Vagina (tissue), 2 donors: ENCODE measurements around the gene CHRNA1. TPM values are rescaled to one million over a fixed set of nuclear protein-coding genes. Genes with fewer than 3 reads are reported as not detected.

Experiments used
- DNase-seq, 2 donors: peaks; one replicate each; pipeline ENCODE4 v3.0.0-alpha.2; 2017; ENCODE audit errors: extremely low spot score in 2 of 2
- H3K27ac ChIP-seq: fragments of 200-600 bp; sonication (generic); one replicate; pipeline ENCODE4 v1.5.1; 2019
- H3K27me3 ChIP-seq: fragments of 200-600 bp; sonication (generic); one replicate; pipeline ENCODE4 v1.5.1; 2019
- H3K36me3 ChIP-seq, 2 donors: fragments of 200-600 bp; sonication (generic); one replicate each; pipeline ENCODE4 v1.5.1; 2017 to 2019
- H3K4me1 ChIP-seq: fragments of 200-600 bp; sonication (generic); one replicate; pipeline ENCODE4 v1.5.1; 2019
- H3K4me3 ChIP-seq, 2 donors: fragments of 200-600 bp; sonication (generic); 1 replicate in 1 of 2; 2 replicates in 1 of 2; pipeline ENCODE4 v1.5.1; 2016 to 2019
- H3K9me3 ChIP-seq: fragments of 200-600 bp; sonication (generic); one replicate; pipeline ENCODE4 v1.5.1; 2019
- CTCF ChIP-seq, 3 experiments: fragments of 450-650 bp in 2 of 3; fragments of 200-600 bp in 1 of 3; sonication (generic) in 1 of 3; IDR thresholded peaks; one replicate each; pipeline ENCODE4 v1.5.1; 2017 to 2019; ENCODE audit warnings: antibody characterized with exemption in 3 of 3, mild to moderate bottlenecking in 2 of 3, moderate library complexity in 2 of 3
- POLR2A ChIP-seq, 2 donors: fragments of 450-650 bp; IDR thresholded peaks; one replicate each; pipeline ENCODE4 v1.6.1; 2017; ENCODE audit warnings: antibody characterized with exemption in 2 of 2, mild to moderate bottlenecking in 2 of 2, moderate library complexity in 2 of 2
- POLR2AphosphoS5 ChIP-seq, 2 donors: sonication (generic); formaldehyde crosslinking; IDR thresholded peaks; one replicate each; pipeline ENCODE4 v1.9.0; 2017; ENCODE audit warnings: antibody characterized with exemption in 2 of 2, mild to moderate bottlenecking in 2 of 2, low read depth in 1 of 2; ENCODE audit not compliant: insufficient read depth in 1 of 2
- intact Hi-C: fragments of 100-400 bp; cut with DNase I; formaldehyde crosslinking; loops from one replicate; pipeline ENCODE4 v1.15.1; 2023
- total RNA-seq: library from RNA; depleted of rRNA; stranded (reverse); fragments of >200 nt; gene quantifications from one replicate; pipeline ENCODE4 v1.2.3, GENCODE V29; 2016

Gene CHRNA1
- total RNA-seq, 1 donor from 2014 or later = not detected

GRCh38 chr2:174708713-174709112, 55.6 kb downstream of the CHRNA1 start:
- no peak for TF ChIP-seq POLR2AphosphoS5 (IDR thresholded peaks at IDR 0.05; ENCODE audit: insufficient read depth in 1 of 2, low read depth in 1 of 2)
- no peak for TF ChIP-seq POLR2A (IDR thresholded peaks at IDR 0.05)
- TF ChIP-seq CTCF (IDR thresholded peaks at IDR 0.05) = no peak
- Histone ChIP-seq H3K27ac (no peak overlapping the region), H3K4me3 (no peak overlapping the region), H3K27me3 (no peaks in the 10 kb centered on the region), H3K9me3 (no peaks in the 10 kb centered on the region), H3K4me1 (no peaks in the 10 kb centered on the region), H3K36me3 (no peaks in the 10 kb centered on the region)
- intact Hi-C loops = no loop called here
- DNase-seq = no peak

GRCh38 chr2:174705321-174705720, 59.0 kb downstream of the CHRNA1 start:
- intact Hi-C loops = no loop called here
- no peaks in the 10 kb centered on the region for H3K9me3 ChIP-seq
- no peaks in the 10 kb centered on the region for H3K27me3 ChIP-seq
- no peak overlapping the region for H3K27ac ChIP-seq
- H3K4me3 ChIP-seq = no peak overlapping the region
- H3K36me3 ChIP-seq = no peaks in the 10 kb centered on the region
- no peaks in the 10 kb centered on the region for H3K4me1 ChIP-seq
- DNase-seq = no peak
- TF ChIP-seq POLR2A (IDR thresholded peaks at IDR 0.05) = no peak
- TF ChIP-seq POLR2AphosphoS5 (IDR thresholded peaks at IDR 0.05; ENCODE audit: insufficient read depth in 1 of 2, low read depth in 1 of 2) = no peak
- TF ChIP-seq CTCF (IDR thresholded peaks at IDR 0.05) = no peak

DNA sequence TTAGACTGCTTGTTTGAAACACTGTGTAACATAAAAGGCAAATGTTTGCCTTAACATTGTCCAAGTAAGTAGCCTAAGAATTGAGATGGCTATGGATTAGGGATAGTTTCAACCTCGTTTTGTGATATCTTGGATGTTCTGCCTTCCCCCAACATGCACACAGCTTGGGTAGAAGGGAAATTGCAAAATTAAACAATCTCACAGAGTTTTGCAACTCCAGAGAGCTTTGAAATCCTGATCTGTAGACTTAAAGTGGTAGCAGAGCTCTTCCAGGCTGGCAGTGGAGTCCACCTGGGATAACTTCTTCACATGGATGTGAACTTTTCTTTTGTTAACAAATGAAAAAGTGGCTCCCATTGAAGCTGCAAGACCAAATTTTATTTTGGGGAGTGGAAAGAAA, 59.6 kb downstream of the CHRNA1 start:
- intact Hi-C loops = no loop called here
- Histone ChIP-seq H3K4me3 (no peak overlapping the region), H3K4me1 (no peaks in the 10 kb centered on the region)

GRCh38 chr2:174704061-174704460, 60.2 kb downstream of the CHRNA1 start:
- H3K9me3 ChIP-seq = no peaks in the 10 kb centered on the region
- intact Hi-C loops = no loop called here
- no peaks in the 10 kb centered on the region for H3K27me3 ChIP-seq
- TF ChIP-seq POLR2A (IDR thresholded peaks at IDR 0.05) = no peak
- no peak for TF ChIP-seq POLR2AphosphoS5 (IDR thresholded peaks at IDR 0.05; ENCODE audit: insufficient read depth in 1 of 2, low read depth in 1 of 2)
- no peak for TF ChIP-seq CTCF (IDR thresholded peaks at IDR 0.05)
- no peaks in the 10 kb centered on the region for H3K4me1 ChIP-seq
- H3K36me3 ChIP-seq = no peaks in the 10 kb centered on the region
- no peak overlapping the region for H3K27ac ChIP-seq
- H3K4me3 ChIP-seq = no peak overlapping the region
- no peak for DNase-seq

More for the DNA sequence above, 59.6 kb downstream of the CHRNA1 start:
- TF ChIP-seq CTCF (IDR thresholded peaks at IDR 0.05) = no peak
- TF ChIP-seq POLR2AphosphoS5 (IDR thresholded peaks at IDR 0.05; ENCODE audit: insufficient read depth in 1 of 2, low read depth in 1 of 2) = no peak
- no peak overlapping the region for H3K27ac ChIP-seq
- no peaks in the 10 kb centered on the region for H3K27me3 ChIP-seq
- no peaks in the 10 kb centered on the region for H3K36me3 ChIP-seq
- DNase-seq = no peak
- no peaks in the 10 kb centered on the region for H3K9me3 ChIP-seq

GRCh38 chr2:174703430-174703829, 60.8 kb downstream of the CHRNA1 start:
- Histone ChIP-seq H3K4me1 (no peaks in the 10 kb centered on the region), H3K27me3 (no peaks in the 10 kb centered on the region), H3K36me3 (no peaks in the 10 kb centered on the region), H3K4me3 (no peak overlapping the region), H3K27ac (no peak overlapping the region), H3K9me3 (no peaks in the 10 kb centered on the region)
- intact Hi-C loops = no loop called here
- TF ChIP-seq CTCF (IDR thresholded peaks at IDR 0.05) (no peak), POLR2A (IDR thresholded peaks at IDR 0.05) (no peak), POLR2AphosphoS5 (IDR thresholded peaks at IDR 0.05; ENCODE audit: insufficient read depth in 1 of 2, low read depth in 1 of 2) (no peak)
- DNase-seq = no peak
